Measurements from ENCODE around the gene SPRED3.

DNA sequence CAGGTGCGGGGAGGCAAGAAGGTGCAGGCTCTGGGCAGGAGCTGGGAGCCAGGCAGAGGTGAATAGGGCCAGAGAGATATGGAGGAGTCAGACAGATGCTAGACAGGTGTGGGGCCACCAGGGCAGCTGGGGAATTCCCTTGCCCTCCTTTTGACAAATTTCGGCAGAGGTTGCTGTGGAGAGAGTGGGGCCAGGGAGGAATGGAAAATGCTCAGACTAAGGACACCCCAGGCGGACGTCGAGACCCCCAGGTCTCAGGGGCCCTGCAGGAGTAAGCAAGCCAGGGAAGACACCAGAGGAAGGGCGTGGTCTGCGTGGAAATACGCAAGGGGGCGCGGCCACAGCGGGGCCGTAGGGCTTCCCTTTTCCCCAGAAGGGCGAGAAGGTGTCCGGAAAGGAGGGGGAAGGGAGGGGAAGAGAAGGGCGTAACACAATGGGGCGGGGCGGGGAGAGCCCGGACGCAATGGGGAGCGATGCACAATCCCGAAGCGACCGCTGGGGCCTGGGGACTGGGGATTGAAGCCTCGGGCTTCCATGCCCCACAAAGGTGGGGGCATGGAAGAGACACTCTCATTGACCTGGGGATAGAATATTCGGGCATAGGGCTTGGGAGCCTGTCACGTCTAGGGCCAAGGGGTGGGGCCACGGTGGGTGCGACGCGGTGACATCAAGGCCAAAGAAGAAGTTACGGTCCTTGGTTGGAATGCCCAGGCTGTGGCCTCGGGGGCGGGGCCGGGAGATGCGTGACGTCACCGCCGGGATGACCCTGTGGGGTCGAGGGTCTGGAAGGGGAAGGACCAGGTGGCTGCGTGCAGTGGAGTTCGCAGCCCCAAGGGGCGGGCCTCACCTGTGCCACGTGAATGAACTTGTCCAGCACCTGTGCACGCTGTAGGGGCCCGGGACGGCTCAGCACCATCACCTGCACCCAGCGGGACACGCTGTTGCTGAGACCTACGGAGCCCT lies 29.3 kb downstream of the SPRED3 start:
- TF ChIP-seq, protein P1, sequence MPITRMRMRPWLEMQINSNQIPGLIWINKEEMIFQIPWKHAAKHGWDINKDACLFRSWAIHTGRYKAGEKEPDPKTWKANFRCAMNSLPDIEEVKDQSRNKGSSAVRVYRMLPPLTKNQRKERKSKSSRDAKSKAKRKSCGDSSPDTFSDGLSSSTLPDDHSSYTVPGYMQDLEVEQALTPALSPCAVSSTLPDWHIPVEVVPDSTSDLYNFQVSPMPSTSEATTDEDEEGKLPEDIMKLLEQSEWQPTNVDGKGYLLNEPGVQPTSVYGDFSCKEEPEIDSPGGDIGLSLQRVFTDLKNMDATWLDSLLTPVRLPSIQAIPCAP (CRISPR knock-in tag; IDR thresholded peaks at IDR 0.05) = no peak
- TF ChIP-seq, protein P2, sequence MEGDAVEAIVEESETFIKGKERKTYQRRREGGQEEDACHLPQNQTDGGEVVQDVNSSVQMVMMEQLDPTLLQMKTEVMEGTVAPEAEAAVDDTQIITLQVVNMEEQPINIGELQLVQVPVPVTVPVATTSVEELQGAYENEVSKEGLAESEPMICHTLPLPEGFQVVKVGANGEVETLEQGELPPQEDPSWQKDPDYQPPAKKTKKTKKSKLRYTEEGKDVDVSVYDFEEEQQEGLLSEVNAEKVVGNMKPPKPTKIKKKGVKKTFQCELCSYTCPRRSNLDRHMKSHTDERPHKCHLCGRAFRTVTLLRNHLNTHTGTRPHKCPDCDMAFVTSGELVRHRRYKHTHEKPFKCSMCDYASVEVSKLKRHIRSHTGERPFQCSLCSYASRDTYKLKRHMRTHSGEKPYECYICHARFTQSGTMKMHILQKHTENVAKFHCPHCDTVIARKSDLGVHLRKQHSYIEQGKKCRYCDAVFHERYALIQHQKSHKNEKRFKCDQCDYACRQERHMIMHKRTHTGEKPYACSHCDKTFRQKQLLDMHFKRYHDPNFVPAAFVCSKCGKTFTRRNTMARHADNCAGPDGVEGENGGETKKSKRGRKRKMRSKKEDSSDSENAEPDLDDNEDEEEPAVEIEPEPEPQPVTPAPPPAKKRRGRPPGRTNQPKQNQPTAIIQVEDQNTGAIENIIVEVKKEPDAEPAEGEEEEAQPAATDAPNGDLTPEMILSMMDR (IDR thresholded peaks at IDR 0.05) = no peak
- TF ChIP-seq, protein P3, sequence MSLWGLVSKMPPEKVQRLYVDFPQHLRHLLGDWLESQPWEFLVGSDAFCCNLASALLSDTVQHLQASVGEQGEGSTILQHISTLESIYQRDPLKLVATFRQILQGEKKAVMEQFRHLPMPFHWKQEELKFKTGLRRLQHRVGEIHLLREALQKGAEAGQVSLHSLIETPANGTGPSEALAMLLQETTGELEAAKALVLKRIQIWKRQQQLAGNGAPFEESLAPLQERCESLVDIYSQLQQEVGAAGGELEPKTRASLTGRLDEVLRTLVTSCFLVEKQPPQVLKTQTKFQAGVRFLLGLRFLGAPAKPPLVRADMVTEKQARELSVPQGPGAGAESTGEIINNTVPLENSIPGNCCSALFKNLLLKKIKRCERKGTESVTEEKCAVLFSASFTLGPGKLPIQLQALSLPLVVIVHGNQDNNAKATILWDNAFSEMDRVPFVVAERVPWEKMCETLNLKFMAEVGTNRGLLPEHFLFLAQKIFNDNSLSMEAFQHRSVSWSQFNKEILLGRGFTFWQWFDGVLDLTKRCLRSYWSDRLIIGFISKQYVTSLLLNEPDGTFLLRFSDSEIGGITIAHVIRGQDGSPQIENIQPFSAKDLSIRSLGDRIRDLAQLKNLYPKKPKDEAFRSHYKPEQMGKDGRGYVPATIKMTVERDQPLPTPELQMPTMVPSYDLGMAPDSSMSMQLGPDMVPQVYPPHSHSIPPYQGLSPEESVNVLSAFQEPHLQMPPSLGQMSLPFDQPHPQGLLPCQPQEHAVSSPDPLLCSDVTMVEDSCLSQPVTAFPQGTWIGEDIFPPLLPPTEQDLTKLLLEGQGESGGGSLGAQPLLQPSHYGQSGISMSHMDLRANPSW (CRISPR knock-in tag; conservative IDR thresholded peaks at IDR 0.05; ENCODE audit: low read depth) = no peak
- no peak for TF ChIP-seq PREB (CRISPR knock-in tag; IDR thresholded peaks at IDR 0.05; ENCODE audit: borderline replicate concordance)
- TF ChIP-seq, protein P4, sequence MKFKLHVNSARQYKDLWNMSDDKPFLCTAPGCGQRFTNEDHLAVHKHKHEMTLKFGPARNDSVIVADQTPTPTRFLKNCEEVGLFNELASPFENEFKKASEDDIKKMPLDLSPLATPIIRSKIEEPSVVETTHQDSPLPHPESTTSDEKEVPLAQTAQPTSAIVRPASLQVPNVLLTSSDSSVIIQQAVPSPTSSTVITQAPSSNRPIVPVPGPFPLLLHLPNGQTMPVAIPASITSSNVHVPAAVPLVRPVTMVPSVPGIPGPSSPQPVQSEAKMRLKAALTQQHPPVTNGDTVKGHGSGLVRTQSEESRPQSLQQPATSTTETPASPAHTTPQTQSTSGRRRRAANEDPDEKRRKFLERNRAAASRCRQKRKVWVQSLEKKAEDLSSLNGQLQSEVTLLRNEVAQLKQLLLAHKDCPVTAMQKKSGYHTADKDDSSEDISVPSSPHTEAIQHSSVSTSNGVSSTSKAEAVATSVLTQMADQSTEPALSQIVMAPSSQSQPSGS (CRISPR knock-in tag; IDR thresholded peaks at IDR 0.05; ENCODE audit: borderline replicate concordance, low read depth) = no peak

All from WTC11 (cell line).